Islet of Langerhans (tissue), 1 donor: Measurements from ENCODE around the gene PLN.

Source experiments
- FAIRE-seq: peaks from one replicate; lab custom pipeline; 2011; peaks lifted over from hg19 to GRCh38; lab: Jason Lieb, UNC

PLN gene

GRCh38 chr6:118537574-118537973, 10.5 kb upstream of the PLN start:
- no peak for FAIRE-seq

GRCh38 chr6:118542184-118542952, 5.7 kb upstream of the PLN start:
- no peak for FAIRE-seq

GRCh38 chr6:118544105-118544504, 4.0 kb upstream of the PLN start:
- no peak for FAIRE-seq

GRCh38 chr6:118546164-118546879, 1.8 kb upstream of the PLN start:
- peak; percentile 33 for FAIRE-seq

GRCh38 chr6:118546880-118547218, 1.2 kb upstream of the PLN start:
- no peak for FAIRE-seq

GRCh38 chr6:118548613-118549012, 517 bp downstream of the PLN start:
- no peak for FAIRE-seq

- peak; percentile 98 for FAIRE-seq
Measured at GRCh38 chr6:118551063-118552053, 3.3 kb downstream of the PLN start.

GRCh38 chr6:118553132-118553531, 5.0 kb downstream of the PLN start:
- FAIRE-seq = no peak

- no peak for FAIRE-seq
Measured at GRCh38 chr6:118554698-118555097, 6.6 kb downstream of the PLN start.

GRCh38 chr6:118558464-118559217, 10.5 kb downstream of the PLN start:
- no peak for FAIRE-seq

GRCh38 chr6:118559659-118560058, 11.6 kb downstream of the PLN start:
- FAIRE-seq = peak; percentile 79

- no peak for FAIRE-seq
Measured at GRCh38 chr6:118562248-118562647, 14.2 kb downstream of the PLN start.

- no peak for FAIRE-seq
Measured at GRCh38 chr6:118562959-118563358, 14.9 kb downstream of the PLN start.

GRCh38 chr6:118565311-118565960, 17.3 kb downstream of the PLN start:
- FAIRE-seq = peak; percentile 96

GRCh38 chr6:118567974-118568373, 19.9 kb downstream of the PLN start:
- FAIRE-seq = no peak

GRCh38 chr6:118569498-118569897, 21.4 kb downstream of the PLN start:
- no peak for FAIRE-seq

GRCh38 chr6:118571121-118571520, 23.0 kb downstream of the PLN start:
- no peak for FAIRE-seq

- FAIRE-seq = no peak
Measured at GRCh38 chr6:118574051-118574865, 26.2 kb downstream of the PLN start.

- no peak for FAIRE-seq
Measured at GRCh38 chr6:118577972-118578371, 29.9 kb downstream of the PLN start.

- no peak for FAIRE-seq
Measured at GRCh38 chr6:118578617-118579016, 30.5 kb downstream of the PLN start.

GRCh38 chr6:118579786-118580185, 31.7 kb downstream of the PLN start:
- no peak for FAIRE-seq
